AG04449 (cell line): ENCODE data around the gene CNTN5.
A peak's percentile ranks its signal among the peaks of the same experiment; 100 is the strongest.

Experiments used
- CTCF ChIA-PET: fragments of 350-600 bp; formaldehyde crosslinking; extraction: SDS; loops from one replicate; lab custom pipeline; 2021; ENCODE audit warnings: antibody characterized with exemption; lab: Yijun Ruan, JAX
- POLR2A ChIA-PET: fragments of 400-600, 350-600 bp; formaldehyde crosslinking; extraction: SDS; loops from one replicate; lab custom pipeline; 2020; ENCODE audit warnings: antibody characterized with exemption, inconsistent platforms; lab: Yijun Ruan, JAX
- DNase-seq: peaks from one replicate; pipeline ENCODE4 v3.0.0-alpha.2; 2010; ENCODE audit warnings: low read depth, low spot score
- H3K4me3 ChIP-seq: 2 replicates; pipeline ENCODE4 v1.5.1; 2011; ENCODE audit warnings: low read depth, mild to moderate bottlenecking, control low read depth, low read length
- TF ChIP-seq, protein P1 (sequence below): IDR thresholded peaks from one replicate; pipeline ENCODE4 v1.5.1; 2011; ENCODE audit warnings: mild to moderate bottlenecking, moderate library complexity, low read length, control low read depth, inconsistent platforms; ENCODE audit not compliant: insufficient read depth; ENCODE audit errors: missing control alignments

CNTN5 gene

DNA sequence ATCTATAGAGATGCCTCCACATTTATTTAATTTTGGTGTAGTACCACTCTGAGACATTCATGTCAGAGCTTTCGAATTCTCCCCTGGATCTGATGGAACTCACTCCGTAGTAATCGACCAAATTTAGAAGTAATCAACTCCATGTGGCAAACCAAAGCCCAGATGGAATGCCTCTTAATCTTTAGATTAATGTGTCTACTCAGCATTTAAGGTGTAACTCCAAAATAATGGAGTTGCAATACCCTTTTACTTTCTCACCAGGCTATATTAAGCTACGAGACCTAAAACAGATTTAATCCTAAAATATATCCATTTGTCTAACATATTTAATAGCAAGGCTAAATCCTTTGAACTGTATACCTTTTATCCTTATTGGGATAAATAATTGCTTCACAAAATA lies 473.3 kb downstream of the CNTN5 start:
- H3K4me3 ChIP-seq, result no peak overlapping the region
- TF ChIP-seq, protein P1, sequence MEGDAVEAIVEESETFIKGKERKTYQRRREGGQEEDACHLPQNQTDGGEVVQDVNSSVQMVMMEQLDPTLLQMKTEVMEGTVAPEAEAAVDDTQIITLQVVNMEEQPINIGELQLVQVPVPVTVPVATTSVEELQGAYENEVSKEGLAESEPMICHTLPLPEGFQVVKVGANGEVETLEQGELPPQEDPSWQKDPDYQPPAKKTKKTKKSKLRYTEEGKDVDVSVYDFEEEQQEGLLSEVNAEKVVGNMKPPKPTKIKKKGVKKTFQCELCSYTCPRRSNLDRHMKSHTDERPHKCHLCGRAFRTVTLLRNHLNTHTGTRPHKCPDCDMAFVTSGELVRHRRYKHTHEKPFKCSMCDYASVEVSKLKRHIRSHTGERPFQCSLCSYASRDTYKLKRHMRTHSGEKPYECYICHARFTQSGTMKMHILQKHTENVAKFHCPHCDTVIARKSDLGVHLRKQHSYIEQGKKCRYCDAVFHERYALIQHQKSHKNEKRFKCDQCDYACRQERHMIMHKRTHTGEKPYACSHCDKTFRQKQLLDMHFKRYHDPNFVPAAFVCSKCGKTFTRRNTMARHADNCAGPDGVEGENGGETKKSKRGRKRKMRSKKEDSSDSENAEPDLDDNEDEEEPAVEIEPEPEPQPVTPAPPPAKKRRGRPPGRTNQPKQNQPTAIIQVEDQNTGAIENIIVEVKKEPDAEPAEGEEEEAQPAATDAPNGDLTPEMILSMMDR, result no peak
- CTCF ChIA-PET, result no interaction called here
- no peak for DNase-seq
- POLR2A ChIA-PET, result interaction anchor here (1.0 kb wide), 1 partner anchor 11 kb away, joined by 4 read pairs; no protein-coding TSS in a partner anchor

DNA sequence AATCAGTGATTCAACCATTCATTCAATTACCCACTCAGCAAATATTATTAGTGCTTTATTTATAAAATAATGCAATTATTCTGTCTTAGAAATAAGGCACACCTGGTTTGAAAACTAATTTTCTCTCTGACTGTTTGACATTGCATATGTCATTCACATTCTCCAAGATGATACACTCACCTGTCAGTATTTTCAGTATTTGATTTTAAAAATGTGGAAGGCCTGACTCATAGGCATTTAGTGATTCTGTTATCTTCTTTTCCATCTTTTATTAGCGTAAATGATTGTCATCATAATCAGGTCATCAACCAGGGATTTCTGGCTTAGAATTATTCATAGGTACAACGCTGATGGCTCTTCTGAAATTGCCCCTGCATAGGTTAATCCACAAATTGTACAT lies 480.9 kb downstream of the CNTN5 start:
- TF ChIP-seq, protein P1, result no peak
- POLR2A ChIA-PET, result no interaction called here
- DNase-seq, result no peak
- H3K4me3 ChIP-seq, result no peak overlapping the region
- CTCF ChIA-PET, result no interaction called here

DNA sequence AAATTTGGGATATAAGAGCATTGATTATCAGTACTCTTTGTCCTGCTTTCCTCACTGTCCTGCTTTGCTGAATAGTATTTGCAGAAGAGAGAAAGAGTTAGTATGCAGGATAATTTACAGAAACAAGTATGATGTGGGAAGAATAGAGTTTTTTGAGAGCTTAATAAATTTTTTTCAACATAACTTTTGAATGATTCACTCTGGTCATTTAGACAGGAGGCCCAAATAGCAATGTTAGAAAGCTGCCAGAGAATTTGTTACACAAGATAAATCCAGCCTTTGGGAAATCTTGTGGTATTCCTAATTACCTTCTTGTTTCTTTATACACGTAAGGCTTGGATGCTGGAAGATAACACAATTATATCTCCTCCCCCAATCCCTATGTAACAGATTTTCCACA lies 484.6 kb downstream of the CNTN5 start:
- ChIA-PET POLR2A (interaction anchor here (0.9 kb wide), 1 partner anchor 11 kb away, joined by 4 read pairs; no protein-coding TSS in a partner anchor), CTCF (no interaction called here)
- peak; percentile 63 for DNase-seq
- H3K4me3 ChIP-seq, result no peak overlapping the region
- TF ChIP-seq, protein P1, result no peak

DNA sequence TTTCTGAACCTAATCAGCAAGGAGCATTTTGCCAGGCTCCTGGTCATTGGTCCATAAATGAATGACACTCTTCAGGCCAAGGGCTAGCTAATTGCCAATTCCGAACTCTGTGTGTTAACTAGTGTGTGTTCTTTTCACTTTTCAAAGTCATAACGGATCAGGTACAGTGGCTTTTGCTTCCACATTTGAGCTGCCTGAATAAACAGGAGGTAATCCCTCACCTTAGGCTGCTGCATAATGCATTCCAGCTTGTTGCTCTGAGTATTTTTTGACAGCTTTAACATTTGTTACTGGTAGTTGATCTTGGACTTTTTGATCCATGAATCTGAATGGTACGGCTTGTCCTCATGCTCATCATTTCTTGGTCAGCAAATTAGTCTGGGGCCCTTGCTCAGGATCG lies 485.1 kb downstream of the CNTN5 start:
- no peak overlapping the region for H3K4me3 ChIP-seq
- ChIA-PET POLR2A (interaction anchor here (0.9 kb wide), 1 partner anchor 12 kb away, joined by 4 read pairs; no protein-coding TSS in a partner anchor), CTCF (no interaction called here)
- no peak for DNase-seq
- TF ChIP-seq, protein P1, result no peak

DNA sequence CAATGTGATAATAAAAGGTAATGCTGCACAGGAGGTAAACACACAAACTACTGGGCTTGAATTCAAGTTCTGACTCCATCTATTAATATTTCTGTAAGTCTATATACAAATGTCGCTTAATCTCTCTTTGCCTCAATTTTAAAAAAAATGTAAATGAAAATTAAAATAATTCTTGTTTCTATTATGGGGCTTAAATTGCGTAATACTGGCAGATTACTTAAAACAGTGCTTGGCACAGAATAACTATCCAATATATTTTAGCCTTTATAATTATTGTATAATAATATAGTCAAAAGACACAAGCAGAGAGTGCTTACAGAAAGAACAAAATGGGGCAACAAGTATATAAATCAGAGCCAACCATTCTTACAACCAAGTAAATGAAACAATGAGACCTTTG lies 489.1 kb downstream of the CNTN5 start:
- TF ChIP-seq, protein P1, result no peak
- no peak overlapping the region for H3K4me3 ChIP-seq
- DNase-seq, result no peak
- ChIA-PET CTCF (no interaction called here), POLR2A (no interaction called here)

DNA sequence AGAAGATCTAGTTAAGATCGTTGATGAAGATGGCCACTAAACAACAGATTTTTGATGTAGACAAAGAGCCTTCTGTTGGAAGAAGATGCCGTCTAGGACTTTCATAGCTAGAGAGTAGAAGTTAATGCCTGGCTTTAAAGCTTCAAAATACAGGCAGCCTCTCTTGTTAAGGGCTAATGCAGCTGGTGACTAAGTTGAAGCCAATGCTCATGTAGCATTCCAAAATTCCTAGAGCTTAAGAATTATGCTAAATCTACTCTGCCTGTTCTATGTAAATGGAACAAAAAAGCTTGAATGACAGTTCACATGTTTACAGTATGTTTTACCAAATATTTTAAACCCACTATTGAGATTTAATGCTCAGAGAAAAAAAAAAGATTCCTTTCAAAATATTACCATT lies 492.6 kb downstream of the CNTN5 start:
- TF ChIP-seq, protein P1, result no peak
- ChIA-PET POLR2A (no interaction called here), CTCF (no interaction called here)
- DNase-seq, result no peak
- no peak overlapping the region for H3K4me3 ChIP-seq
